ENCODE data around the gene NLGN3. TPM values are rescaled to one million over a fixed set of nuclear protein-coding genes. Genes with fewer than 3 reads are reported as not detected.
"Not testable (repeated sequence)": the region's sequence is repeated elsewhere in the genome, so short reads cannot be mapped to it uniquely, and the experiment has no call there.

The NLGN3 gene
- total RNA-seq, 1 donor from 2014 or later = 1.1 TPM

DNA sequence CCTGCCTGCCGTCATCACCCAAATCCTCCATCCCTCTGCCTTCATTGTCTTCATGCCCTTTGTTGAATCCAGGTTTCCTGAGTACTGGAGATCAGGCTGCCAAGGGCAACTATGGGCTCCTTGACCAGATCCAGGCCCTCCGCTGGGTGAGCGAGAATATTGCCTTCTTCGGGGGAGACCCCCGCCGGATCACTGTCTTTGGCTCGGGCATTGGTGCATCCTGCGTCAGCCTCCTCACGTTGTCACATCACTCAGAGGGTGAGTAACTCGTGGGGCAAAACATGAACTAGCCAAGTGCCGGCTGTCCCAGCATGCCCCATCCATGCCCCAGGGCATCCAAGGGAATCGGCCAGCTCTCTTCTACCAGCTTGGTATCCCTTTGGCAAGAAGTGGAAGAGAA lies 19.4 kb downstream of the NLGN3 start:
- intact Hi-C loops (cut with micrococcal nuclease) = no loop called here
- no peak overlapping the region for H3K4me3 Mint-ChIP-seq
- no peaks in the 10 kb centered on the region for H3K27me3 Mint-ChIP-seq (ENCODE audit: insufficient read depth)
- no peaks in the 10 kb centered on the region for H3K4me1 Mint-ChIP-seq (ENCODE audit: low read depth)
- H3K27ac Mint-ChIP-seq = no peak overlapping the region
- peaks cover 8% of the 10 kb centered on the region for H3K36me3 Mint-ChIP-seq (ENCODE audit: low read depth)
- DNase-seq (ENCODE audit: low spot score) = no peak
- H3K9me3 Mint-ChIP-seq = no peaks in the 10 kb centered on the region

GRCh38 chrX:71166461-71166860 lies 21.8 kb downstream of the NLGN3 start:
- no peak for DNase-seq (ENCODE audit: low spot score)
- Mint-ChIP-seq H3K4me1 (ENCODE audit: low read depth) (no peaks in the 10 kb centered on the region), H3K9me3 (no peaks in the 10 kb centered on the region), H3K27me3 (ENCODE audit: insufficient read depth) (no peaks in the 10 kb centered on the region), H3K36me3 (ENCODE audit: low read depth) (peaks cover 10% of the 10 kb centered on the region), H3K4me3 (no peak overlapping the region), H3K27ac (no peak overlapping the region)
- intact Hi-C loops (cut with micrococcal nuclease) = no loop called here

DNA sequence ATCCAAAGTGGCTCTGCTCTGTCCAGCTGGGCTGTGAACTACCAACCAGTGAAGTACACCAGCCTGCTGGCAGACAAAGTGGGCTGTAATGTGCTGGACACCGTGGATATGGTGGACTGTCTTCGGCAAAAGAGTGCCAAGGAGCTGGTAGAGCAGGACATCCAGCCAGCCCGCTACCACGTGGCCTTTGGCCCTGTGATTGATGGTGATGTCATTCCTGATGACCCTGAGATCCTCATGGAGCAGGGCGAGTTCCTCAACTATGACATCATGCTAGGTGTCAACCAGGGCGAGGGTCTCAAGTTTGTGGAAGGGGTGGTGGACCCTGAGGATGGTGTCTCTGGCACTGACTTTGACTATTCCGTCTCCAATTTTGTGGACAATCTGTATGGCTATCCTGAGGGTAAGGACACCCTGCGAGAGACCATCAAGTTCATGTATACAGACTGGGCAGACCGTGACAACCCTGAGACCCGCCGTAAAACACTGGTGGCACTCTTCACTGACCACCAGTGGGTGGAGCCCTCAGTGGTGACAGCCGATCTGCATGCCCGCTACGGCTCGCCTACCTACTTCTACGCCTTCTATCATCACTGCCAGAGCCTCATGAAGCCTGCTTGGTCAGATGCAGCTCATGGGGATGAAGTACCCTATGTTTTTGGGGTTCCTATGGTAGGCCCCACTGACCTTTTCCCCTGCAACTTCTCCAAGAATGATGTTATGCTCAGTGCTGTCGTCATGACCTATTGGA lies 22.6 kb downstream of the NLGN3 start:
- H3K27me3 Mint-ChIP-seq (ENCODE audit: insufficient read depth) = no peaks in the 10 kb centered on the region
- no peak overlapping the region for H3K27ac Mint-ChIP-seq
- intact Hi-C loops (cut with micrococcal nuclease) = no loop called here
- peaks cover 9% of the 10 kb centered on the region for H3K36me3 Mint-ChIP-seq (ENCODE audit: low read depth)
- no peaks in the 10 kb centered on the region for H3K9me3 Mint-ChIP-seq
- no peak overlapping the region for H3K4me3 Mint-ChIP-seq
- H3K4me1 Mint-ChIP-seq (ENCODE audit: low read depth) = no peaks in the 10 kb centered on the region
- no peak for DNase-seq (ENCODE audit: low spot score)

DNA sequence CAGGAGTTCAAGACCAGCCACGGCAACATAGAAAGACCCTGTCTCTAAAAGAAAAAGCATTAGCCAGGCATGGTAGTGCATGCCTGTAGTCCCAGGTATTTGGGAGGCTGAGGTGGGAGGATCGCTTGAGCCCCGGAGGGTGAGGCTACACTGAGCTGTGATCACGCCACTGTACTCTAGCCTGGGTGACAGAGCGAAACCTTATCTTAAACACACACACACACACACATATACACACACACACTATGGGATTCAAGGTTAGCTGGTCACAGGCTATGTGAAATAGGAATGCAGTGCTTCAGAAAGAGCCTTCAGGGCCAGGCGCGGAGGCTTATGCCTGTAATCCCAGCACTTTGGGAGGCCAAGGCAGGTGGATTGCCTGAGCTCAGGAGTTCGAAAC lies 23.5 kb downstream of the NLGN3 start:
- DNase-seq (ENCODE audit: low spot score) = no peak
- H3K4me1 Mint-ChIP-seq (ENCODE audit: low read depth) = no peaks in the 10 kb centered on the region
- H3K27ac Mint-ChIP-seq = no peak overlapping the region
- H3K36me3 Mint-ChIP-seq (ENCODE audit: low read depth) = peaks cover 13% of the 10 kb centered on the region
- H3K4me3 Mint-ChIP-seq = no peak overlapping the region
- no peaks in the 10 kb centered on the region for H3K27me3 Mint-ChIP-seq (ENCODE audit: insufficient read depth)
- H3K9me3 Mint-ChIP-seq = no peaks in the 10 kb centered on the region
- intact Hi-C loops (cut with micrococcal nuclease) = no loop called here

GRCh38 chrX:71169586-71169985 lies 24.9 kb downstream of the NLGN3 start:
- no peak for DNase-seq (ENCODE audit: low spot score)
- H3K4me3 Mint-ChIP-seq = no peak overlapping the region
- no peaks in the 10 kb centered on the region for H3K27me3 Mint-ChIP-seq (ENCODE audit: insufficient read depth)
- peaks cover 20% of the 10 kb centered on the region for H3K36me3 Mint-ChIP-seq (ENCODE audit: low read depth)
- intact Hi-C loops (cut with micrococcal nuclease) = no loop called here
- H3K9me3 Mint-ChIP-seq = no peaks in the 10 kb centered on the region
- peaks cover 5% of the 10 kb centered on the region for H3K4me1 Mint-ChIP-seq (ENCODE audit: low read depth)
- no peak overlapping the region for H3K27ac Mint-ChIP-seq

- no peak overlapping the region for H3K27ac Mint-ChIP-seq
- intact Hi-C loops (cut with micrococcal nuclease) = no loop called here
- H3K27me3 Mint-ChIP-seq (ENCODE audit: insufficient read depth) = no peaks in the 10 kb centered on the region
- H3K36me3 Mint-ChIP-seq (ENCODE audit: low read depth) = peaks cover 20% of the 10 kb centered on the region
- no peak overlapping the region for H3K4me3 Mint-ChIP-seq
- no peak for DNase-seq (ENCODE audit: low spot score)
- H3K9me3 Mint-ChIP-seq = no peaks in the 10 kb centered on the region
- peaks cover 5% of the 10 kb centered on the region for H3K4me1 Mint-ChIP-seq (ENCODE audit: low read depth)
Observed at GRCh38 chrX:71170660-71171059, 26.0 kb downstream of the NLGN3 start.

GRCh38 chrX:71171110-71171801 lies 26.6 kb downstream of the NLGN3 start:
- no peaks in the 10 kb centered on the region for H3K27me3 Mint-ChIP-seq (ENCODE audit: insufficient read depth)
- H3K36me3 Mint-ChIP-seq (ENCODE audit: low read depth) = peaks cover 20% of the 10 kb centered on the region
- no peaks in the 10 kb centered on the region for H3K9me3 Mint-ChIP-seq
- no peak overlapping the region for H3K27ac Mint-ChIP-seq
- no peak overlapping the region for H3K4me3 Mint-ChIP-seq
- intact Hi-C loops (cut with micrococcal nuclease) = no loop called here
- DNase-seq (ENCODE audit: low spot score) = no peak
- peaks cover 5% of the 10 kb centered on the region for H3K4me1 Mint-ChIP-seq (ENCODE audit: low read depth)

DNA sequence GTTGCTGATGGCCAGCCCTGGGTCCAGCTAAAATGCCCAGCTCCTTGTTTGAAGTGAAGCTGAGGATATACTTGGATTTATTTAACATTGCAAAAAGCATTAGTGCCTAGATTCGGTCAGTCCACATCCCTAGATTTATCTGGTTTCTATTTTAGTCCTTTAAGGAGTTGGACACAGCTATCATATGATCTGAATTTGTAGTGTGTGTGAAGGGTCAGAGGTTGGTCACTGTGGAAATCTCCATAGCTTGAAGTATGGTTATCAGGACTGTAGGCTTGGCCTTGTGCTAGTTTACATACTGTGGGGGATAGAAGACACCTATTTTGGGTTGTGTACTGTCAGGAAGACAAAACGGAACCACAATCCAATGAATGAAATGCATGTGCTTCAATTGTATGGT lies 28.8 kb downstream of the NLGN3 start:
- Mint-ChIP-seq H3K36me3 (ENCODE audit: low read depth) (peaks cover 23% of the 10 kb centered on the region), H3K4me3 (no peak overlapping the region), H3K9me3 (no peaks in the 10 kb centered on the region), H3K27me3 (ENCODE audit: insufficient read depth) (no peaks in the 10 kb centered on the region), H3K4me1 (ENCODE audit: low read depth) (peaks cover 5% of the 10 kb centered on the region), H3K27ac (no peak overlapping the region)
- intact Hi-C loops (cut with micrococcal nuclease) = no loop called here
- DNase-seq (ENCODE audit: low spot score) = no peak

DNA sequence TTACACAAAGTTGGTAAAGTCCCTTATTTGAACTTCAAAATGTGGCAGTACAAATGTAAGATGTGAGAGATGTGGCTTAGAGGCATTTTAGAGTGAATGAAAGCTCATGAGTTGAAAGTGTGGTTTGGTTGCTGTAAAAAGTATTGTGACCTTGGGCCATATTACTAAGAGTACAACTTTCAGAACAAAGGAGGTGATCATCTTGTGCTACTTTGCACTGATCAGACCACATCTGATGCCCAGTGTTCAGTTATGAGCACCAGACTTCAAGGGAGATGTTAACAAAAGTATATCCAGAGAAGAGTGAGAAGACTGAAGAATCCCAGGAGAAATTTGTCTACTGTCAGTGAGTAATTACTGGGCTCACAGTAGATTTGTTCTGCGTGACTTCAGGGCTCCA lies 30.2 kb downstream of the NLGN3 start:
- intact Hi-C loops (cut with micrococcal nuclease) = loop anchor here (5.0 kb wide), 3 partner anchors 32 to 722 kb away; partner anchors contain the start of gene NLGN3
- H3K36me3 Mint-ChIP-seq (ENCODE audit: low read depth) = peaks cover 23% of the 10 kb centered on the region
- no peak for DNase-seq (ENCODE audit: low spot score)
- no peak overlapping the region for H3K4me3 Mint-ChIP-seq
- peaks cover 11% of the 10 kb centered on the region for H3K4me1 Mint-ChIP-seq (ENCODE audit: low read depth)
- H3K9me3 Mint-ChIP-seq = no peaks in the 10 kb centered on the region
- no peaks in the 10 kb centered on the region for H3K27me3 Mint-ChIP-seq (ENCODE audit: insufficient read depth)
- H3K27ac Mint-ChIP-seq = no peak overlapping the region

GRCh38 chrX:71175531-71175930 lies 30.9 kb downstream of the NLGN3 start:
- no peak overlapping the region for H3K4me3 Mint-ChIP-seq
- no peak for DNase-seq (ENCODE audit: low spot score)
- H3K9me3 Mint-ChIP-seq = no peaks in the 10 kb centered on the region
- no peaks in the 10 kb centered on the region for H3K27me3 Mint-ChIP-seq (ENCODE audit: insufficient read depth)
- intact Hi-C loops (cut with micrococcal nuclease) = loop anchor here (5.0 kb wide), 3 partner anchors 33 to 723 kb away; partner anchors contain the start of gene NLGN3
- peaks cover 11% of the 10 kb centered on the region for H3K4me1 Mint-ChIP-seq (ENCODE audit: low read depth)
- H3K36me3 Mint-ChIP-seq (ENCODE audit: low read depth) = peaks cover 20% of the 10 kb centered on the region
- H3K27ac Mint-ChIP-seq = no peak overlapping the region

DNA sequence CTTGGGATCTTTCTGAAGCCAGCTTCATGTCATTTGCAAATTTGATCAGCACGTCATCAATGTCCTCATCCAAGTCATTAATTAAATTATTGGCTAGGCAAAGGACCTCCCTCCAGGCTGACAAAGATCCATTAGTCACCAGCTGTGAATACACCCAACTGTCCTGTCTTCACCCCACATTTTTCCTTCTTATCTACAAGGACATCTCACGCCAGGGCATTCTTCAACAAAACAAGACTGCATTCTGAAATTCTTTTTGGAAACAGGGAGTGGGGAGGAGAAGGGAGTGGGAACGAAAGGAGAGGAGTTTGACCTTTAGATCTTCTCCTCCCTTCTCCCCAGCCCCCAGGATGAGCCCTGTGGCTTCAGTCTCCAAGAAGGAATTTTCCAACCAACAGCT lies 32.7 kb downstream of the NLGN3 start:
- no peak overlapping the region for H3K4me3 Mint-ChIP-seq
- H3K27ac Mint-ChIP-seq = no peak overlapping the region
- DNase-seq (ENCODE audit: low spot score) = no peak
- peaks cover 21% of the 10 kb centered on the region for H3K36me3 Mint-ChIP-seq (ENCODE audit: low read depth)
- intact Hi-C loops (cut with micrococcal nuclease) = loop anchor here (5.0 kb wide), 3 partner anchors 35 to 725 kb away; partner anchors contain the start of gene NLGN3
- no peaks in the 10 kb centered on the region for H3K9me3 Mint-ChIP-seq
- H3K27me3 Mint-ChIP-seq (ENCODE audit: insufficient read depth) = no peaks in the 10 kb centered on the region
- peaks cover 19% of the 10 kb centered on the region for H3K4me1 Mint-ChIP-seq (ENCODE audit: low read depth)

DNA sequence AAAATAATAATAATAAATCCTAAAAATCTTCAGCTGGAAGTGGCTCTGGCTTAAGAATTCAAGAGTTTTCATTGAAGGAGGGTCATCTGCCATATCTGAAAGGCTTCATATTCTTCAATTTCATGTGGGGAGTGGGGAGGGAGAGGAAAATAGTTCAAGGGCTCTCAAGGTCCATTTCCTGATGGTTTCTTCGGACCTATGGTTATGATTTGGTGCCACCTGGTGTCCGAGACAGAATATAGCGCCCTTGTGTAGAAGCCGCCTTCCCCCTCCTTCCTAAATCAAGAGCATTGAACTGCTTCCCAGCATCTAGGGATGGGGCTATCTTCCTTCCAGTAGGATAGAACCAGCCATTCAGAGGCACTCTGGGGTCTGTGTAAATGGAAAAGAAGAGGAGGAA lies 34.3 kb downstream of the NLGN3 start:
- no peaks in the 10 kb centered on the region for H3K27me3 Mint-ChIP-seq (ENCODE audit: insufficient read depth)
- no peak overlapping the region for H3K4me3 Mint-ChIP-seq
- H3K27ac Mint-ChIP-seq = no peak overlapping the region
- intact Hi-C loops (cut with micrococcal nuclease) = loop anchor here (1.0 to 5.0 kb wide), 5 partner anchors 37 to 727 kb away; partner anchors contain the start of gene NLGN3
- no peaks in the 10 kb centered on the region for H3K9me3 Mint-ChIP-seq
- H3K36me3 Mint-ChIP-seq (ENCODE audit: low read depth) = peaks cover 15% of the 10 kb centered on the region
- H3K4me1 Mint-ChIP-seq (ENCODE audit: low read depth) = peaks cover 26% of the 10 kb centered on the region
- DNase-seq (ENCODE audit: low spot score) = peak; percentile 13

- not testable (repeated sequence) for DNase-seq (ENCODE audit: low spot score); H3K27me3 Mint-ChIP-seq (ENCODE audit: insufficient read depth); H3K9me3 Mint-ChIP-seq
- Mint-ChIP-seq H3K27ac (peak overlapping the region; percentile 23), H3K4me1 (ENCODE audit: low read depth) (peaks cover 21% of the 10 kb centered on the region), H3K36me3 (ENCODE audit: low read depth) (peaks cover 10% of the 10 kb centered on the region), H3K4me3 (peak overlapping the region; percentile 39)
- intact Hi-C loops (cut with micrococcal nuclease) = loop anchor here (5.0 kb wide), 1 partner anchor 442 kb away; no protein-coding TSS in a partner anchor
Observed at GRCh38 chrX:71180579-71181265, 36.1 kb downstream of the NLGN3 start.
